ENCODE measurements around the gene SLC16A9.

The SLC16A9 gene

GRCh38 chr10:59655309-59655708, 54.3 kb downstream of the SLC16A9 start:
- TF ChIP-seq EZH2 (IDR thresholded peaks at IDR 0.05; ENCODE audit: borderline replicate concordance, low read depth, low read length, severe bottlenecking) (no peak), CTCF (IDR thresholded peaks at IDR 0.05; ENCODE audit: borderline replicate concordance, extremely low read depth, low read length, poor library complexity, severe bottlenecking) (no peak)
- H3K36me3 ChIP-seq (ENCODE audit: insufficient read depth, low read length), result no peaks in the 10 kb centered on the region
- H3K9ac ChIP-seq (ENCODE audit: low read depth, low read length), result no peak overlapping the region
- H3K4me2 ChIP-seq (ENCODE audit: insufficient read depth, low read length), result no peak overlapping the region
- H3K9me3 ChIP-seq (ENCODE audit: insufficient read depth, low read length, severe bottlenecking), result no peaks in the 10 kb centered on the region
- H3K79me2 ChIP-seq (ENCODE audit: insufficient read depth, low read length), result no peaks in the 10 kb centered on the region
- H3K27me3 ChIP-seq (ENCODE audit: insufficient read depth, low read length, poor library complexity), result no peaks in the 10 kb centered on the region
- no peak overlapping the region for H2AFZ ChIP-seq (ENCODE audit: low read depth, low read length)
- no peak overlapping the region for H3K27ac ChIP-seq (ENCODE audit: low read length)
- no peaks in the 10 kb centered on the region for H4K20me1 ChIP-seq (ENCODE audit: insufficient read depth, low read length)
- ATAC-seq (ENCODE audit: insufficient read depth, low read depth), result no peak
- H3K4me3 ChIP-seq (ENCODE audit: low read depth in 1 of 2, low read length in 2 of 2), result no peak overlapping the region
- H3K4me1 ChIP-seq (ENCODE audit: insufficient read depth, low read length), result peaks cover 12% of the 10 kb centered on the region
- no peak for DNase-seq

DNA sequence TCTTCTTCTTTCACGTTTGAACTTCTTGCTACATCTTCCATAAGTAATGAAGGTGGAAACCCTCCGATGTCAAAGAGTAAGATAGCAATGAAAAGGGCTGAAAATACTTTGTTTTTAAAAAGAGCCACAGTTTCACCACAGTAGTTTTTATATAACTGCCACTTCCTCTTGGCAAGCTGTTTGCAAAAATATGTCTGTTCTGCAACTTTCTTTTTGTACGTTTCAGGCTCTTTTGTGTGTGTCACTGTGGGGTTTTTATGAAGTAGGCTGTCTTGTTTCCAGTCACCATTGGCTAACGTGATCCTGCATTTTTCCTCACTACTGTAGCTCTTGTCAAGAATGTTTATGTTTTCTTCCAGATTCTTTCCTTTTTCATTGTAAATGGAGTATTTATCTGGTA, 55.6 kb downstream of the SLC16A9 start:
- peak overlapping the region; percentile 45 for H2AFZ ChIP-seq (ENCODE audit: low read depth, low read length)
- no peak for DNase-seq
- no peaks in the 10 kb centered on the region for H3K79me2 ChIP-seq (ENCODE audit: insufficient read depth, low read length)
- H3K4me1 ChIP-seq (ENCODE audit: insufficient read depth, low read length), result peaks cover 12% of the 10 kb centered on the region
- TF ChIP-seq CTCF (IDR thresholded peaks at IDR 0.05; ENCODE audit: borderline replicate concordance, extremely low read depth, low read length, poor library complexity, severe bottlenecking) (no peak), EZH2 (IDR thresholded peaks at IDR 0.05; ENCODE audit: borderline replicate concordance, low read depth, low read length, severe bottlenecking) (no peak)
- no peak for ATAC-seq (ENCODE audit: insufficient read depth, low read depth)
- H3K9me3 ChIP-seq (ENCODE audit: insufficient read depth, low read length, severe bottlenecking), result no peaks in the 10 kb centered on the region
- no peaks in the 10 kb centered on the region for H4K20me1 ChIP-seq (ENCODE audit: insufficient read depth, low read length)
- H3K36me3 ChIP-seq (ENCODE audit: insufficient read depth, low read length), result no peaks in the 10 kb centered on the region
- H3K27ac ChIP-seq (ENCODE audit: low read length), result peak overlapping the region; percentile 27
- no peaks in the 10 kb centered on the region for H3K27me3 ChIP-seq (ENCODE audit: insufficient read depth, low read length, poor library complexity)
- no peak overlapping the region for H3K9ac ChIP-seq (ENCODE audit: low read depth, low read length)
- H3K4me2 ChIP-seq (ENCODE audit: insufficient read depth, low read length), result no peak overlapping the region
- H3K4me3 ChIP-seq (ENCODE audit: low read depth in 1 of 2, low read length in 2 of 2), result no peak overlapping the region

DNA sequence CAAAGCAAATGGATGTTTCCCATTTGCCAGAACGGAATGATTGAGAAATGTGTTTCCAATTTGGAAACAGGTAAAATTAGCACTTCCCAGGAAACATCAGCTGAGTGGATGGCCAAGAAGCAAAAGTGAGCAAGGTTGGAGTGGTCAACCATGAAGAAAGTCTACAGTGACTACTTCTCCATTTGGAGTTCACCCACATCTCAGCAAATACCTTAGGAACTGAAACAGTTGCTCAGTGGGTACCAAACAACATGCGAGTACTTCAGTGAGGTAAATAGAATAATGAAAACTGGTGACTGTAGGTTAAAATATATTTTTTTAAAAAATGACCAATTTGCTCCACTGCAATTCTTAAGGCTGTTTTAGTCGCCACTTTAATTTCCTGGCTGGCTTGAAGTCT, 57.7 kb downstream of the SLC16A9 start:
- H3K79me2 ChIP-seq (ENCODE audit: insufficient read depth, low read length), result no peaks in the 10 kb centered on the region
- DNase-seq, result no peak
- H3K27ac ChIP-seq (ENCODE audit: low read length), result no peak overlapping the region
- no peak overlapping the region for H2AFZ ChIP-seq (ENCODE audit: low read depth, low read length)
- H4K20me1 ChIP-seq (ENCODE audit: insufficient read depth, low read length), result no peaks in the 10 kb centered on the region
- H3K27me3 ChIP-seq (ENCODE audit: insufficient read depth, low read length, poor library complexity), result no peaks in the 10 kb centered on the region
- no peak overlapping the region for H3K9ac ChIP-seq (ENCODE audit: low read depth, low read length)
- no peak for ATAC-seq (ENCODE audit: insufficient read depth, low read depth)
- no peak overlapping the region for H3K4me2 ChIP-seq (ENCODE audit: insufficient read depth, low read length)
- H3K4me1 ChIP-seq (ENCODE audit: insufficient read depth, low read length), result peaks cover 12% of the 10 kb centered on the region
- peaks cover 2% of the 10 kb centered on the region for H3K9me3 ChIP-seq (ENCODE audit: insufficient read depth, low read length, severe bottlenecking)
- no peak overlapping the region for H3K4me3 ChIP-seq (ENCODE audit: low read depth in 1 of 2, low read length in 2 of 2)
- no peaks in the 10 kb centered on the region for H3K36me3 ChIP-seq (ENCODE audit: insufficient read depth, low read length)
- TF ChIP-seq CTCF (IDR thresholded peaks at IDR 0.05; ENCODE audit: borderline replicate concordance, extremely low read depth, low read length, poor library complexity, severe bottlenecking) (no peak), EZH2 (IDR thresholded peaks at IDR 0.05; ENCODE audit: borderline replicate concordance, low read depth, low read length, severe bottlenecking) (no peak)
